IMR-90 (cell line): ENCODE results near the gene RAPGEF2. TPM values are rescaled to one million over a fixed set of nuclear protein-coding genes. Genes with fewer than 3 reads are reported as not detected.
A peak's percentile ranks its signal among the peaks of the same experiment; 100 is the strongest.

Experiments
- ATAC-seq: fragments of 200-7000 bp; cut with Tn5 transposase; 2 replicates; pipeline ENCODE4 v1.9.1; 2020; ENCODE audit warnings: low read depth, mild to moderate bottlenecking, moderate library complexity
- BruUV-seq: library from RNA; stranded (reverse); fragments of 400-500 nt; replicated peaks from 2 replicates; lab custom pipeline; 2021; lab: Mats Ljungman, UMichigan
- CTCF ChIA-PET: fragments of 300-600 bp; formaldehyde crosslinking; extraction: SDS; loops from one replicate; lab custom pipeline; 2021; ENCODE audit warnings: antibody characterized with exemption; lab: Yijun Ruan, JAX
- POLR2A ChIA-PET: fragments of 300-600 bp; sonication (Branson Sonifier 250); formaldehyde crosslinking; loops from one replicate; lab custom pipeline; 2022; ENCODE audit warnings: antibody characterized with exemption; ENCODE audit not compliant: unreplicated experiment; lab: Charles Lee
- DNase-seq: peaks from one replicate; pipeline ENCODE4 v3.0.0; 2013
- H2AFZ ChIP-seq: replicated peaks from 2 replicates; pipeline ENCODE3; 2013; ENCODE audit warnings: low read length, mild to moderate bottlenecking; ENCODE audit not compliant: poor library complexity
- H2AK5ac ChIP-seq: 2 replicates; pipeline ENCODE4 v1.6.1; 2013; ENCODE audit warnings: low read depth, low read length, inconsistent platforms
- H2AK9ac ChIP-seq: replicated peaks from 2 replicates; pipeline ENCODE3; 2013; ENCODE audit warnings: mild to moderate bottlenecking, low read depth, low read length, moderate library complexity; ENCODE audit not compliant: poor library complexity
- H2BK120ac ChIP-seq: 2 replicates; pipeline ENCODE4 v1.6.1; 2013; ENCODE audit warnings: low read depth, low read length, inconsistent platforms
- H2BK15ac ChIP-seq: 3 replicates; pipeline ENCODE4 v1.6.1; 2013; ENCODE audit warnings: low read depth, low read length, inconsistent platforms
- H2BK20ac ChIP-seq: 2 replicates; pipeline ENCODE4 v1.6.1; 2013; ENCODE audit warnings: low read depth, mild to moderate bottlenecking, inconsistent platforms, low read length, moderate library complexity
- H2BK5ac ChIP-seq: 2 replicates; pipeline ENCODE4 v1.6.1; 2013; ENCODE audit warnings: mild to moderate bottlenecking, low read depth, low read length, inconsistent platforms; ENCODE audit not compliant: poor library complexity, severe bottlenecking
- H3K14ac ChIP-seq: replicated peaks from 2 replicates; pipeline ENCODE4 v1.6.1; 2013; ENCODE audit warnings: low read depth, low read length, inconsistent platforms
- H3K18ac ChIP-seq: 2 replicates; pipeline ENCODE4 v1.6.1; 2013; ENCODE audit warnings: low read depth, low read length, control low read depth
- H3K23ac ChIP-seq: 2 replicates; pipeline ENCODE4 v1.6.1; 2013; ENCODE audit warnings: low read depth, low read length, inconsistent platforms
- H3K27ac ChIP-seq: 2 replicates; pipeline ENCODE4 v1.5.1; 2013; ENCODE audit warnings: mild to moderate bottlenecking, control low read depth, low read length; ENCODE audit not compliant: insufficient read depth
- H3K27me3 ChIP-seq: 2 replicates; pipeline ENCODE4 v1.6.1; 2013; ENCODE audit warnings: low read length; ENCODE audit not compliant: control insufficient read depth, insufficient read depth
- H3K36me3 ChIP-seq: 2 replicates; pipeline ENCODE4 v1.6.1; 2013; ENCODE audit warnings: low read length, mixed read lengths; ENCODE audit not compliant: control insufficient read depth, insufficient read depth
- H3K4ac ChIP-seq: 2 replicates; pipeline ENCODE4 v1.6.1; 2013; ENCODE audit warnings: low read depth, low read length, inconsistent platforms
- H3K4me1 ChIP-seq: 2 replicates; pipeline ENCODE4 v1.6.1; 2013; ENCODE audit warnings: low read length, mixed read lengths; ENCODE audit not compliant: control insufficient read depth, insufficient read depth
- H3K4me2 ChIP-seq: 2 replicates; pipeline ENCODE4 v1.6.1; 2013; ENCODE audit warnings: low read depth, mild to moderate bottlenecking, control low read depth, low read length, moderate library complexity
- H3K4me3 ChIP-seq: 2 replicates; pipeline ENCODE4 v1.5.1; 2013; ENCODE audit warnings: low read depth, mild to moderate bottlenecking, control low read depth, low read length, moderate library complexity; ENCODE audit not compliant: insufficient read depth
- H3K56ac ChIP-seq: 2 replicates; pipeline ENCODE4 v1.6.1; 2013; ENCODE audit warnings: low read length, inconsistent platforms; ENCODE audit not compliant: insufficient read depth; ENCODE audit errors: extremely low read depth
- H3K79me1 ChIP-seq, 2 experiments: 2 replicates each; pipeline ENCODE4 v1.6.1; 2013; ENCODE audit warnings: low read length in 2 of 2, inconsistent platforms in 1 of 2, low read depth in 1 of 2
- H3K9ac ChIP-seq: 2 replicates; pipeline ENCODE4 v1.6.1; 2013; ENCODE audit warnings: low read depth, low read length, control low read depth
- H3K9me1 ChIP-seq: 2 replicates; pipeline ENCODE4 v1.6.1; 2013; ENCODE audit warnings: low read length, inconsistent platforms; ENCODE audit not compliant: insufficient read depth
- H3K9me3 ChIP-seq: 2 replicates; pipeline ENCODE4 v1.6.1; 2013; ENCODE audit warnings: low read length; ENCODE audit not compliant: control insufficient read depth, insufficient read depth
- H4K20me1 ChIP-seq: 2 replicates; pipeline ENCODE4 v1.6.1; 2013; ENCODE audit warnings: low read length, inconsistent platforms; ENCODE audit not compliant: insufficient read depth
- H4K5ac ChIP-seq: 2 replicates; pipeline ENCODE4 v1.6.1; 2013; ENCODE audit warnings: mild to moderate bottlenecking, low read depth, low read length, control low read depth
- H4K8ac ChIP-seq, 2 experiments: 2 replicates each; pipeline ENCODE4 v1.6.1; 2013; ENCODE audit warnings: low read depth in 2 of 2, low read length in 2 of 2, control low read depth in 1 of 2, inconsistent platforms in 1 of 2
- H4K91ac ChIP-seq: 2 replicates; pipeline ENCODE4 v1.6.1; 2013; ENCODE audit warnings: low read depth, low read length, inconsistent platforms; ENCODE audit not compliant: insufficient read depth
- BHLHE40 ChIP-seq: fragments of 150-350 bp; IDR thresholded peaks from 2 replicates; pipeline ENCODE4 v1.6.1; 2016; ENCODE audit warnings: mild to moderate bottlenecking, low read depth, low read length
- CEBPB ChIP-seq: IDR thresholded peaks from 2 replicates; pipeline ENCODE4 v1.6.1; 2012; ENCODE audit warnings: low read depth, low read length, improper control_type of control experiment
- CHD1 ChIP-seq: IDR thresholded peaks from 2 replicates; pipeline ENCODE4 v1.6.1; 2012; ENCODE audit warnings: low read depth, low read length, improper control_type of control experiment
- FOS ChIP-seq: fragments of 150-350 bp; IDR thresholded peaks from 2 replicates; pipeline ENCODE4 v1.6.1; 2016; ENCODE audit warnings: low read depth, low read length
- MAZ ChIP-seq: IDR thresholded peaks from 2 replicates; pipeline ENCODE4 v1.6.1; 2012; ENCODE audit warnings: low read depth, mild to moderate bottlenecking, low read length, improper control_type of control experiment, moderate library complexity, borderline replicate concordance
- MXI1 ChIP-seq: IDR thresholded peaks from 2 replicates; pipeline ENCODE4 v1.6.1; 2012; ENCODE audit warnings: low read depth, mild to moderate bottlenecking, low read length, moderate library complexity, borderline replicate concordance
- NFE2L2 ChIP-seq: fragments of 150-350 bp; IDR thresholded peaks from 2 replicates; pipeline ENCODE4 v1.6.1; 2016; ENCODE audit warnings: low read depth, mild to moderate bottlenecking, low read length
- POLR2A ChIP-seq: IDR thresholded peaks from 2 replicates; pipeline ENCODE4 v1.6.1; 2012; ENCODE audit warnings: mild to moderate bottlenecking, low read depth, low read length
- RAD21 ChIP-seq: IDR thresholded peaks from 2 replicates; pipeline ENCODE4 v1.6.1; 2012; ENCODE audit warnings: low read length, improper control_type of control experiment
- RCOR1 ChIP-seq: IDR thresholded peaks from 2 replicates; pipeline ENCODE4 v1.6.1; 2012; ENCODE audit warnings: mild to moderate bottlenecking, low read length, improper control_type of control experiment; ENCODE audit not compliant: insufficient replicate concordance
- RFX5 ChIP-seq: IDR thresholded peaks from 2 replicates; pipeline ENCODE4 v1.8.0; 2012; ENCODE audit warnings: low read depth, mild to moderate bottlenecking, low read length, moderate library complexity
- WGBS, 2 experiments: methylation state at CpG; one replicate each; pipeline versions ENCODE4 v1.1.5 to v1.1.7; 2013; ENCODE audit warnings: missing lambda C conversion rate in 2 of 2; ENCODE audit not compliant: insufficient read length in 1 of 2; ENCODE audit errors: extremely low coverage in 2 of 2; 5-methylcytosine and 5-hydroxymethylcytosine counted together
- dilution Hi-C: fragments of 300-500 bp; cut with HindIII; formaldehyde crosslinking; loops from one replicate; pipeline ENCODE4 v1.14.3; 2018; ENCODE audit warnings: low sequenced_read_pairs; ENCODE audit not compliant: unreplicated experiment
- in situ Hi-C: fragments of 300-500 bp; cut with MboI; formaldehyde crosslinking; loops from 3 replicates; pipeline ENCODE4 v1.14.3; 2019; ENCODE audit warnings: low sequenced_read_pairs, inconsistent platforms, mixed read lengths
- intact Hi-C: fragments of 100-400 bp; cut with micrococcal nuclease; formaldehyde crosslinking; loops from 2 replicates; pipeline ENCODE4 v1.10.0; 2022
- polyA plus RNA-seq, 3 experiments: library from polyadenylated mRNA; depleted of rRNA; stranded (reverse); fragments of >200 nt; gene quantifications; 2 replicates each; pipeline ENCODE4 v1.2.3, GENCODE V29; 2012; ENCODE audit warnings: low replicate concordance in 1 of 3
- total RNA-seq: library from RNA; depleted of rRNA; stranded (reverse); fragments of >200 nt; gene quantifications from 2 replicates; pipeline ENCODE4 v1.2.3, GENCODE V29; 2012
- TF ChIP-seq, protein P1 (sequence below): fragments of 150-350 bp; IDR thresholded peaks from 2 replicates; pipeline ENCODE4 v1.6.1; 2017; ENCODE audit warnings: mild to moderate bottlenecking, antibody characterized with exemption, low read length, low read depth
- TF ChIP-seq, protein P2 (sequence below): conservative IDR thresholded peaks from 2 replicates; pipeline ENCODE4 v1.5.1; 2012; ENCODE audit warnings: mild to moderate bottlenecking, low read depth, low read length, improper control_type of control experiment
- TF ChIP-seq, protein P3 (sequence below): fragments of 150-350 bp; IDR thresholded peaks from 2 replicates; pipeline ENCODE4 v1.6.1; 2016; ENCODE audit warnings: low read depth, mild to moderate bottlenecking, low read length, moderate library complexity, borderline replicate concordance

Gene RAPGEF2
- total and polyA plus RNA-seq, 2 of the 4 experiments (the other 2 are of a cell fraction): 27.6 to 109 TPM

DNA sequence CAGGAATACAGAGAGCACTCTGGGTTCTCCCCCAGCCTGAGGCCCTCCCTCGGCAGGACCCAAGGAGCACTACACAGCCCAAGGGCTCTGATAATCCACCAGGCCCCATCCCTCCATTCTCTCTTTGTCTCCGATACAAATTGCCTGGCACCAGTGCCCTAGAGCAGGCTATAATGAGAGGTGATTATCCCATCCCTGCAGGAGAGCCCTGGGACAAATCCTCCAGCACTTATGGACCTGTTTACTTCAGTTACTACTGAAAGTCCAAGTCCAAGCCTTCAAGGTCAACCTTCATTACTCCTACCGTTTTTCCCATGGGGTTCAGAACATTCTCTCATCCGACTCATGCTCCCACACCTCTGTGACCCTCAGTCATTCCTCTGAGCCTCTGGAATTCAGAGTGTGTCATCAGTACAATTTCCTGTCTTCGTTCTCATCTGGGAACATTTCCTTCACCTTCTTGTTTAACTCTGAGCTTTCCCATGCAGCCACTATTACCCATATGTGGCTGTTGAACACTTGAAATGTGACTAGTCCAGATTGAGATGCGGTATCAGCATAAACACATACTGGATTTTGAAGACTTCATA, 299.0 kb downstream of the RAPGEF2 start:
- H3K4me2 ChIP-seq: peak overlapping the region; percentile 5; the same call in 1 of the 2 replicates
- H3K4me3 ChIP-seq: no peak overlapping the region
- H4K5ac ChIP-seq: peak overlapping the region; percentile 32; the same call in 1 of the 2 replicates
- no peaks in the 10 kb centered on the region for H3K9me3 ChIP-seq
- H2BK15ac ChIP-seq: peak overlapping the region; percentile 97; the same call in 1 of the 3 replicates
- ChIA-PET POLR2A (no interaction called here), CTCF (no interaction called here)
- DNase-seq (peak; percentile 98), ATAC-seq (peak; percentile 77)
- H2AFZ ChIP-seq: peak overlapping the region; percentile 60
- H3K14ac ChIP-seq: peak overlapping the region; percentile 61
- H2AK9ac ChIP-seq: peak overlapping the region; percentile 20
- H2BK120ac ChIP-seq: peak overlapping the region; percentile 94
- peaks cover 14% of the 10 kb centered on the region for H3K4me1 ChIP-seq
- H2BK5ac ChIP-seq: peak overlapping the region; percentile 52
- peak overlapping the region; percentile 53; the same call in 1 of the 2 replicates for H2AK5ac ChIP-seq
- H3K27ac ChIP-seq: peak overlapping the region; percentile 5; the same call in 1 of the 2 replicates
- dilution Hi-C loops (no loop called here), in situ Hi-C loops (no loop called here), intact Hi-C loops (no loop called here)
- H4K8ac ChIP-seq: peak overlapping the region; percentile 70 to 83; a peak in 2 of 4 replicates
- no peaks in the 10 kb centered on the region for H3K27me3 ChIP-seq
- no peaks in the 10 kb centered on the region for H3K36me3 ChIP-seq
- no peaks in the 10 kb centered on the region for H4K20me1 ChIP-seq
- peak overlapping the region; percentile 88 for H3K4ac ChIP-seq
- H3K56ac ChIP-seq: no peak overlapping the region
- 0 out of 2 replicates have a peak overlapping the region, but pooled peaks have one; percentile 35 for H4K91ac ChIP-seq
- peak overlapping the region; percentile 93 for H2BK20ac ChIP-seq
- peaks cover 6% of the 10 kb centered on the region for H3K9me1 ChIP-seq
- peaks cover 0 to 14% of the 10 kb centered on the region in 2 experiments; a peak in 2 of 4 replicates for H3K79me1 ChIP-seq
- peak overlapping the region; percentile 64; the same call in 1 of the 2 replicates for H3K23ac ChIP-seq
- no peak overlapping the region for H3K18ac ChIP-seq
- 33% methylated on average over 3 of the region's 6 CpGs; no CpG with 5 or more reads in 1 of the 2 experiments for WGBS, 2 experiments
- H3K9ac ChIP-seq: no peak overlapping the region
- BruUV-seq: no TSS peak
- TF ChIP-seq RFX5: no peak
- TF ChIP-seq, protein P1, sequence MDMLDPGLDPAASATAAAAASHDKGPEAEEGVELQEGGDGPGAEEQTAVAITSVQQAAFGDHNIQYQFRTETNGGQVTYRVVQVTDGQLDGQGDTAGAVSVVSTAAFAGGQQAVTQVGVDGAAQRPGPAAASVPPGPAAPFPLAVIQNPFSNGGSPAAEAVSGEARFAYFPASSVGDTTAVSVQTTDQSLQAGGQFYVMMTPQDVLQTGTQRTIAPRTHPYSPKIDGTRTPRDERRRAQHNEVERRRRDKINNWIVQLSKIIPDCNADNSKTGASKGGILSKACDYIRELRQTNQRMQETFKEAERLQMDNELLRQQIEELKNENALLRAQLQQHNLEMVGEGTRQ: no peak
- TF ChIP-seq NFE2L2: 0 out of 2 replicates have a peak, but pooled peaks have one; percentile 9
- TF ChIP-seq, protein P2, sequence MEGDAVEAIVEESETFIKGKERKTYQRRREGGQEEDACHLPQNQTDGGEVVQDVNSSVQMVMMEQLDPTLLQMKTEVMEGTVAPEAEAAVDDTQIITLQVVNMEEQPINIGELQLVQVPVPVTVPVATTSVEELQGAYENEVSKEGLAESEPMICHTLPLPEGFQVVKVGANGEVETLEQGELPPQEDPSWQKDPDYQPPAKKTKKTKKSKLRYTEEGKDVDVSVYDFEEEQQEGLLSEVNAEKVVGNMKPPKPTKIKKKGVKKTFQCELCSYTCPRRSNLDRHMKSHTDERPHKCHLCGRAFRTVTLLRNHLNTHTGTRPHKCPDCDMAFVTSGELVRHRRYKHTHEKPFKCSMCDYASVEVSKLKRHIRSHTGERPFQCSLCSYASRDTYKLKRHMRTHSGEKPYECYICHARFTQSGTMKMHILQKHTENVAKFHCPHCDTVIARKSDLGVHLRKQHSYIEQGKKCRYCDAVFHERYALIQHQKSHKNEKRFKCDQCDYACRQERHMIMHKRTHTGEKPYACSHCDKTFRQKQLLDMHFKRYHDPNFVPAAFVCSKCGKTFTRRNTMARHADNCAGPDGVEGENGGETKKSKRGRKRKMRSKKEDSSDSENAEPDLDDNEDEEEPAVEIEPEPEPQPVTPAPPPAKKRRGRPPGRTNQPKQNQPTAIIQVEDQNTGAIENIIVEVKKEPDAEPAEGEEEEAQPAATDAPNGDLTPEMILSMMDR: no peak
- no peak for TF ChIP-seq RAD21
- TF ChIP-seq CHD1: no peak
- no peak for TF ChIP-seq RCOR1
- TF ChIP-seq MXI1: no peak
- peak; percentile 70 for TF ChIP-seq FOS
- TF ChIP-seq CEBPB: 0 out of 2 replicates have a peak, but pooled peaks have one; percentile 23
- no peak for TF ChIP-seq MAZ
- TF ChIP-seq, protein P3, sequence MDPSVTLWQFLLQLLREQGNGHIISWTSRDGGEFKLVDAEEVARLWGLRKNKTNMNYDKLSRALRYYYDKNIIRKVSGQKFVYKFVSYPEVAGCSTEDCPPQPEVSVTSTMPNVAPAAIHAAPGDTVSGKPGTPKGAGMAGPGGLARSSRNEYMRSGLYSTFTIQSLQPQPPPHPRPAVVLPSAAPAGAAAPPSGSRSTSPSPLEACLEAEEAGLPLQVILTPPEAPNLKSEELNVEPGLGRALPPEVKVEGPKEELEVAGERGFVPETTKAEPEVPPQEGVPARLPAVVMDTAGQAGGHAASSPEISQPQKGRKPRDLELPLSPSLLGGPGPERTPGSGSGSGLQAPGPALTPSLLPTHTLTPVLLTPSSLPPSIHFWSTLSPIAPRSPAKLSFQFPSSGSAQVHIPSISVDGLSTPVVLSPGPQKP: no peak
- TF ChIP-seq BHLHE40: peak; percentile 57; the same call in 1 of the 2 replicates
- TF ChIP-seq POLR2A: no peak
